G401.6 (cell line): ENCODE measurements around the gene CYP2F1.
A peak's percentile ranks its signal among the peaks of the same experiment; 100 is the strongest.
"Not testable (repeated sequence)": the region's sequence is repeated elsewhere in the genome, so short reads cannot be mapped to it uniquely, and the experiment has no call there.

Experiments used
- FAIRE-seq: peaks from 2 replicates; lab custom pipeline; 2012; peaks lifted over from hg19 to GRCh38; lab: Jason Lieb, UNC

CYP2F1 gene

GRCh38 chr19:41127801-41128300, 13.6 kb downstream of the CYP2F1 start:
- not testable (repeated sequence) for FAIRE-seq

- FAIRE-seq, result no peak
These were observed 14.5 kb downstream of the CYP2F1 start for GRCh38 chr19:41128692-41129091.

GRCh38 chr19:41131186-41131585, 17.0 kb downstream of the CYP2F1 start:
- FAIRE-seq, result no peak

DNA sequence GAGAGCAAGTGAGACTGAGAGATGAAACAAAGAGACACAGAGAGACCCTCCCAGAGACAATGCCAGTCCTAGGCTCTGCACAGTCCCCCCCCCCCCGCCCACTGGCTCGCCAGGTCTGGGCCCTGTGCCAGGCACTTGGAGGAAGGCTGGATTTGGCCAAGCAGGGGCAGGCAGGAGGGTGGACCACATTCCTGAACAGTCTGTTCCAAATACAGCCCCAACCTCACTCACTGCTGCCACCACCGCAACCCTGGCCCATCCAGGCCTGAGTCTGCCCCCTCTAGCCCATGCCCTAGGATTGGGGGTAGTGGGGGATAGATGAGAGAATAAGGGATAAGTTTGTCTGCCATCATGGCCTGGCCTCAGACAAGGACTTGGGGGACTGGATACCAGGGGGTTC, 19.0 kb downstream of the CYP2F1 start:
- no peak for FAIRE-seq

DNA sequence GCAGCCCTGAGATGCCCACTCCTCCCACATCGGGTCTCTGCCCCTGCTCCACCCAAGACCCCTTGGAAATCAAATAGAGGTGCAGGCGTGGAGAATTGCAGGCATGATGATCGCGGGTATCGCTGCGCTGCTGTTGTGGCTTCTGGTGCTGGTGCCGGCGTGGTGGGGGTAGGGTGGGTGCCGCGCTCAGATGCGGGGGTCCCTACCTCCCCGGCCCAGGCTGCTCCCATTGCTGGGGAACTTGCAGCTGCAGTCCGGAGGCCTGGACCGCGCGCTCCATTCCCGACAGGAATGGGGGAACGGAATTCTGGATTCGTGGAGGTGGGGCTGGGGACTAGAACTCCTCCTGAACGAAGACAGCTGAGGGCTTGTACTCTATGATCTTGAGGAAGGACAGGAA, 20.4 kb downstream of the CYP2F1 start:
- FAIRE-seq, result no peak

GRCh38 chr19:41135390-41136384, 21.5 kb downstream of the CYP2F1 start:
- peak; percentile 95 for FAIRE-seq

GRCh38 chr19:41136636-41137455, 22.6 kb downstream of the CYP2F1 start:
- FAIRE-seq, result no peak

DNA sequence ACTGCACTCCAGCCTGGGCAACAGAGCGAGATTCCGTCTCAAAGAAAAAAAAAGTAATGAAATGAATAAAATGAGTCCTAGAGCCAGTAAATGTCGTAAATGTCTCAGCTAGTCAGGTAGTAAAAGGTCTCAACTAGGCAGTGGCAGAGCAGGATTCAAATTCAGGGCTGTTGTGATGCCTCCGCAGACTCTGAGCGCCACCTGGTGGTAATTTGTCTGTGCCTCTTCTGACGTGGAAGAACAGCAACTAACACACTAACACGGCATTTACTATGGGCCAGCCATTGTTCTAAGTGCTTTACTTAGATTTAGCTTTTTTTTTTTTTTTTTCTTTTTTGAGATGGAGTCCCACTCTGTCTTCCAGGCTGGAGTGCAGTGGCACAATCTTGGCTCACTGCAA, 30.2 kb downstream of the CYP2F1 start:
- FAIRE-seq, result peak; percentile 86

DNA sequence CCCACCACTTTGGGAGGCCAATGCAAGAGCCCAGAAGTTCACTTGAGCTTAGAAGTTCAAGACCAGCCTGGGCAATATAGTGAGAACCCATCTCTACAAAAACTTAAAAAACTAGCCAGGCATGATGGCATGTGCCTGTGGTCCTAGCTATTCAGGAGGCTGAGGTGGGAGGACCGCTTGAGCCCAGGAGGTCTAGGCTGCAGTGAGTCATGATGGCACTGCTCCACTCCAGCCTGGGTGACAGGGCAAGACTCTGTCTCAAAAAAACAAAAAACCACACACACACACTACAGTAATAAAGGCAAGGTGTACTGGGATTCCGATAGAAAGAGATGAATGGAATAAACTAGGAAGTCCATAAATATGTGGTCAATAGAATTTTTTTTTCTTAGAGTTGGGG, 35.6 kb downstream of the CYP2F1 start:
- no peak for FAIRE-seq

DNA sequence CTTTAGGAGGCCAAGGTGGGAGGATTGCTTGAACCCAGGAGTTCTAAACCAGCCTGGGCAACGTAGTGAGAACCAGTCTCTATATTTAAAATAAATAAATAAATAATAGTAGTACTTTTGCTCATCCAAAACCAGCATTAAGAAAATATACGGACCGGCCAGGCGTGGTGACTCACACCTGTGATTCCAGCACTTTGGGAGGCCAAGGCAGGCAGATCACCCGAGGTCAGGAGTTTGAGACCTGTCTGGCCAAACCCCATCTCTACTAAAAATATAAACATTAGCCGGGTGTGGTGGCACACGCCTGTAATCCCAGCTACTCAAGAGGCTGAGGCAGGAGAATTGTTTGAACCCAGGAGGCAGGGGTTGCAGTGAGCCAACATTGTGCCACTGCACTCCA, 36.8 kb downstream of the CYP2F1 start:
- FAIRE-seq, result not testable (repeated sequence)

DNA sequence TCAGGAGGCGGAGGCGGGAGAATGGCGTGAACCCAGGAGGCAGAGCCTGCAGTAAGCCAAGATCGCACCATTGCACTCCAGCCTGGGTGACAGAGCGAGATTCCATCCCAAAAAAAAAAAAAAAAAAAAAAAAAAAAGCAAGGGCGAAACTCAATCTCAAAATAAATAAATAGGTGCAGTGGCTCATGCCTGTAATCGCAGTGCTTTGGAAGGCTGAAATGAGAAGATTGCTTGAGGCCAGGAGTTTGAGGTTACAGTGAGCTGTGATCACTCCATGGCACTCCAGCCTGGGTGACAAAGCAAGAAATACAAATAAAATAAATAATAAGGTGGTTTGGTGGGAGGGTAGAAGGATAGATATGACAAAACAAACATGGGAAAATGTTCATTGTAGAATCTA, 39.8 kb downstream of the CYP2F1 start:
- FAIRE-seq, result no peak

- no peak for FAIRE-seq
These were observed 42.0 kb downstream of the CYP2F1 start for GRCh38 chr19:41156207-41156606.

GRCh38 chr19:41159881-41160280, 45.6 kb downstream of the CYP2F1 start:
- no peak for FAIRE-seq

- FAIRE-seq, result no peak
These were observed 47.7 kb downstream of the CYP2F1 start for GRCh38 chr19:41161903-41162302.

DNA sequence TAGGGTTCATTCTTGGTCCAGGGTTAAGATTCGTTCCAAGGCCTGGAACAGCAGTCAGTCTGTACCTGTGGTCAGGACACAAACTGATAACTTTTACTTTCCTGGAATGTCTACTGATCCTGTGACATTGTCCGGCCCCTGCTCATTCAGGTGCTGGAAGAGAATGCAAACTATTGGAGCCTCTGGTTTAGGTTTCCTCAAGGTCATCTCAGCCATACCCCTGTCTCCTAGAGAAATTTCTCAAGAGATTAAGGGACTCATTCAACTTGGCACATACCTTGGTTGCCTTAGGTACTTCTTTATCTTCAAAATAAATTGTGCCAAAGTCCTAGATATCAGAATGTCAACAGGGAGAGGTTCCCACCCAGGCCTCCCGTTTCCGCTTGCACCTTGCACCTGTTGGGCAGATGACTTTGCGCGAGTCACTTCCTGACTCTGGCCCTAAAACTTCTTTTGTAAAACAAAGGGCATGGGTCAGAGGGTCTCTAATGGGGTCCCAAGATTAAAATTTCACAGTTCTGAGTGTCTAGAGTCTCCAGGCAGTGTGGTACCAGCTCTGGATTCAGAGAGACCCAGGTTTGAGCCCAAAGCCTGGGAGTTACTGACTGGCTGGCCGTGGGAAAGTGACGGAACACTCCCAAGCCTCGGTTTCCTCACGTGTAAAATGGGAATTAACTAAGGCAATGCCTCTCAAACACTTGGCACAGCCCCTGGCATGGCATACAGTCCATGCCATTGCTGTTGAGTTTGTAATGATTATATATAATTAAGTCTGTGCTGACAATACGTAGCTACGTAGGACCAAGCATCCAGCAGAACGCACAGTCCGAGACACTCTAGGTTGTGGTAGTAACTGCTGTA, 52.9 kb downstream of the CYP2F1 start:
- no peak for FAIRE-seq

DNA sequence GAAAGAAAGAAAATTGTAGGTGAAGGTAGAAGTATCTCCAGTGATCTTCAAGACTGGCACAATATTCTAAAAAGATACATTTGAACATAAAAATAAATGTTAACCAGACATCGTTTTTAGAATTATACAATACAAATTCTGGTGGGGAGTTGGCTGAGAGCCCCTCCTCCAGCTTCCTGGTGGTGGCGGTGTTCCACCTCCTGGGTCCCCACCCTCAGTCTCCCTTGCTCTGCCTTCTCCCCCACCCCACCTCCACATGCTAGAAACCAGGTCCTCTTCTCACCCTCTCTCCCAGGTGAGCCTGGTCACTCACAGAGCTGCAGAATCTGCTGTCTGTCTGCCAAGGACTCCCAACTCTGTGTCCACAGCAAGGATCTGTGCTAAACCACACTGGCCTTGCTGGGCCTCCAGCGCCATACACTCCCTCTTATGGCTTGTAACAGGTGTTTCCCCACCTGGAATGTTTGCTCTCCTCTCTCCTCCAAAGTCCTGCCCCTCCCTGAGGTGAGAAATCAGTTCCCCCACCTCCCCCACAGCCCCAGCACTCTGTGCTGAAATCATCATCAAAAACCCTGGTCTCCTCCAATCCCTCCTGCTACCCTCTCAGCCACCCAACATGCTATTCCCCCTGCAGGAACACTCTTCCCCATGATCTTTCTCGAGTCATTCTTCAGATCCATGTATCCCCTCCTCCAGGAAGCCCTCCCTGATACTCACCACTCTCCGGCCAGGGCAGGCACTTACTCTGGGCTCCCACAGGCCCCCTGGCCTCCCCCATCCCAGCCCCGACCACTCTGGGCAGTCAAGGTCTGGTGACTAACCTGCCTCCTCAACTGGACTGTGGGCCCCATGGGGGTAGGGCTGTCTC, 58.3 kb downstream of the CYP2F1 start:
- FAIRE-seq, result no peak

- FAIRE-seq, result no peak
These were observed 60.2 kb downstream of the CYP2F1 start for GRCh38 chr19:41174297-41174928.

GRCh38 chr19:41175801-41176777, 61.9 kb downstream of the CYP2F1 start:
- FAIRE-seq, result no peak
